WTC11 (cell line): ENCODE data around the gene C12orf75. TPM values are rescaled to one million over a fixed set of nuclear protein-coding genes. Genes with fewer than 3 reads are reported as not detected.

Experiments used
- ATAC-seq: fragments of 200-7000 bp; cut with Tn5 transposase; 2 replicates; pipeline ENCODE4 v1.10.0; 2021; ENCODE audit warnings: mild to moderate bottlenecking, moderate library complexity
- CTCF ChIA-PET: fragments of 300-600 bp; sonication (Branson Sonifier 250); formaldehyde crosslinking; loops from one replicate; lab custom pipeline; 2021; ENCODE audit warnings: antibody characterized with exemption; lab: Charles Lee
- POLR2A ChIA-PET: fragments of 350-600 bp; sonication (Branson Sonifier 250); formaldehyde crosslinking; loops from one replicate; lab custom pipeline; 2021; ENCODE audit warnings: antibody characterized with exemption; lab: Charles Lee
- DNase-seq: peaks from one replicate; pipeline ENCODE4 v3.0.0; 2021; ENCODE audit warnings: low spot score
- H3K27ac Mint-ChIP-seq: 2 replicates; pipeline ENCODE4 v1.8.0; 2021; ENCODE audit warnings: mixed read lengths
- H3K27me3 Mint-ChIP-seq: 2 replicates; pipeline ENCODE4 v1.8.0; 2021; ENCODE audit warnings: low read depth, mild to moderate bottlenecking, moderate library complexity, mixed read lengths
- H3K36me3 Mint-ChIP-seq: 2 replicates; pipeline ENCODE4 v1.8.0; 2021; ENCODE audit warnings: mixed read lengths
- H3K4me1 Mint-ChIP-seq: 2 replicates; pipeline ENCODE4 v1.8.0; 2022; ENCODE audit warnings: mixed read lengths
- H3K4me3 Mint-ChIP-seq: 2 replicates; pipeline ENCODE4 v1.8.0; 2021; ENCODE audit warnings: mild to moderate bottlenecking, moderate library complexity, mixed read lengths
- H3K9me3 Mint-ChIP-seq: 2 replicates; pipeline ENCODE4 v1.8.0; 2021; ENCODE audit warnings: mixed read lengths
- ATF1 ChIP-seq: sonication (generic); formaldehyde crosslinking; IDR thresholded peaks from 2 replicates; pipeline ENCODE4 v1.8.1; 2023; ENCODE audit warnings: mild to moderate bottlenecking, moderate library complexity, missing genetic modification reagents
- CBFB ChIP-seq: sonication (generic); formaldehyde crosslinking; IDR thresholded peaks from 2 replicates; pipeline ENCODE4 v1.8.1; 2022; ENCODE audit warnings: mild to moderate bottlenecking, low read depth, missing genetic modification reagents
- E2F1 ChIP-seq: sonication (generic); formaldehyde crosslinking; IDR thresholded peaks from 2 replicates; pipeline ENCODE4 v1.8.0; 2022; ENCODE audit warnings: mild to moderate bottlenecking, missing genetic modification reagents
- GABPB1 ChIP-seq: sonication (generic); formaldehyde crosslinking; IDR thresholded peaks from 2 replicates; pipeline ENCODE4 v1.8.1; 2023; ENCODE audit warnings: mild to moderate bottlenecking, missing genetic modification reagents
- GRHL2 ChIP-seq: fragments of 250-450 bp; sonication (Bioruptor Pico); IDR thresholded peaks from 2 replicates; pipeline ENCODE4 v1.8.0; 2022; ENCODE audit warnings: mild to moderate bottlenecking, moderate library complexity; ENCODE audit not compliant: insufficient replicate concordance, severe bottlenecking
- IRF2 ChIP-seq: sonication (generic); formaldehyde crosslinking; IDR thresholded peaks from 2 replicates; pipeline ENCODE4 v1.8.0; 2022; ENCODE audit warnings: low read depth, missing genetic modification reagents, borderline replicate concordance
- JUN ChIP-seq: sonication (generic); formaldehyde crosslinking; IDR thresholded peaks from 2 replicates; pipeline ENCODE4 v1.8.0; 2023; ENCODE audit warnings: mild to moderate bottlenecking, missing genetic modification reagents
- NFYB ChIP-seq: sonication (generic); formaldehyde crosslinking; conservative IDR thresholded peaks from 2 replicates; pipeline ENCODE4 v1.8.0; 2022; ENCODE audit warnings: low read depth, missing genetic modification reagents
- NR3C1 ChIP-seq: sonication (generic); formaldehyde crosslinking; conservative IDR thresholded peaks from 2 replicates; pipeline ENCODE4 v1.8.1; 2023; ENCODE audit warnings: low read depth, mild to moderate bottlenecking, missing genetic modification reagents
- TEAD4 ChIP-seq: sonication (generic); formaldehyde crosslinking; IDR thresholded peaks from 2 replicates; pipeline ENCODE4 v1.8.0; 2022; ENCODE audit warnings: mild to moderate bottlenecking, missing genetic modification reagents
- USF1 ChIP-seq: sonication (generic); formaldehyde crosslinking; IDR thresholded peaks from 2 replicates; pipeline ENCODE4 v1.8.0; 2022; ENCODE audit warnings: mild to moderate bottlenecking, missing genetic modification reagents
- ZNF232 ChIP-seq: sonication (generic); formaldehyde crosslinking; IDR thresholded peaks from 2 replicates; pipeline ENCODE4 v1.8.0; 2022; ENCODE audit warnings: mild to moderate bottlenecking, missing genetic modification reagents
- ZNF396 ChIP-seq: fragments of 250-450 bp; sonication (Bioruptor Pico); IDR thresholded peaks from 2 replicates; pipeline ENCODE4 v1.8.0; 2021; ENCODE audit warnings: mild to moderate bottlenecking, moderate library complexity, borderline replicate concordance
- total RNA-seq: library from RNA; stranded (reverse); gene quantifications from 3 replicates; pipeline ENCODE4 v1.2.3, GENCODE V29; 2021
- TF ChIP-seq, protein P1 (sequence below): fragments of 250-450 bp; sonication (Bioruptor Pico); IDR thresholded peaks from 2 replicates; pipeline ENCODE4 v1.8.0; 2021; ENCODE audit warnings: mild to moderate bottlenecking
- TF ChIP-seq, protein P2 (sequence below): fragments of 250-450 bp; sonication (Bioruptor Pico); IDR thresholded peaks from 2 replicates; pipeline ENCODE4 v2.1.2; 2022; ENCODE audit warnings: mild to moderate bottlenecking, moderate library complexity
- TF ChIP-seq, protein P3 (sequence below): sonication (generic); formaldehyde crosslinking; conservative IDR thresholded peaks from 2 replicates; pipeline ENCODE4 v1.8.1; 2023; ENCODE audit warnings: mild to moderate bottlenecking, low read depth, missing genetic modification reagents, moderate library complexity
- TF ChIP-seq, protein P4 (sequence below): sonication (generic); formaldehyde crosslinking; conservative IDR thresholded peaks from 2 replicates; pipeline ENCODE4 v1.8.1; 2022; ENCODE audit warnings: mild to moderate bottlenecking, missing genetic modification reagents

Gene C12orf75
- total RNA-seq, 1 experiment from 2014 or later: 25.5 TPM

DNA sequence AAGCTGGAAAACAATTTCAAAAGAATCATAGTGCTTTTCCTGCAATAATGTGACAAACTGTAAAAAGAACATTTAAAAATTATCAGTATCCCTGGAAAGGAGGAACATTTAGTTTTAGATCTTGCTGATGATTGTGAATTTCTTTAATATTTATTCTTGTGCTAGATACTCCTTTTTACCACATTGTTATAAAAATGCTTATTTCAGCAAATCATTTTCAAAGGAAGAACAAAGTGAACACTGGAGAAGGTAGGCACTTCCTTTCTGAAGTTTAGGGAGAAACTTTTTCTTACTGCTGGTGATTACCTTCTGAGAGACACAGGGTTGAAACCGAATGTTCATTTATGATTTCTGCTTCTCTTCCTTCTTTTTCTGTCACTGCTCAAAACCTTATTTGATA is 45.1 kb upstream of the C12orf75 start (continued):
- TF ChIP-seq, protein P1, sequence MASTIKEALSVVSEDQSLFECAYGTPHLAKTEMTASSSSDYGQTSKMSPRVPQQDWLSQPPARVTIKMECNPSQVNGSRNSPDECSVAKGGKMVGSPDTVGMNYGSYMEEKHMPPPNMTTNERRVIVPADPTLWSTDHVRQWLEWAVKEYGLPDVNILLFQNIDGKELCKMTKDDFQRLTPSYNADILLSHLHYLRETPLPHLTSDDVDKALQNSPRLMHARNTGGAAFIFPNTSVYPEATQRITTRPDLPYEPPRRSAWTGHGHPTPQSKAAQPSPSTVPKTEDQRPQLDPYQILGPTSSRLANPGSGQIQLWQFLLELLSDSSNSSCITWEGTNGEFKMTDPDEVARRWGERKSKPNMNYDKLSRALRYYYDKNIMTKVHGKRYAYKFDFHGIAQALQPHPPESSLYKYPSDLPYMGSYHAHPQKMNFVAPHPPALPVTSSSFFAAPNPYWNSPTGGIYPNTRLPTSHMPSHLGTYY (CRISPR knock-in tag): no peak
- TF ChIP-seq, protein P2, sequence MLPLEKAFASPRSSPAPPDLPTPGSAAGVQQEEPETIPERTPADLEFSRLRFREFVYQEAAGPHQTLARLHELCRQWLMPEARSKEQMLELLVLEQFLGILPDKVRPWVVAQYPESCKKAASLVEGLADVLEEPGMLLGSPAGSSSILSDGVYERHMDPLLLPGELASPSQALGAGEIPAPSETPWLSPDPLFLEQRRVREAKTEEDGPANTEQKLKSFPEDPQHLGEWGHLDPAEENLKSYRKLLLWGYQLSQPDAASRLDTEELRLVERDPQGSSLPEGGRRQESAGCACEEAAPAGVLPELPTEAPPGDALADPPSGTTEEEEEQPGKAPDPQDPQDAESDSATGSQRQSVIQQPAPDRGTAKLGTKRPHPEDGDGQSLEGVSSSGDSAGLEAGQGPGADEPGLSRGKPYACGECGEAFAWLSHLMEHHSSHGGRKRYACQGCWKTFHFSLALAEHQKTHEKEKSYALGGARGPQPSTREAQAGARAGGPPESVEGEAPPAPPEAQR (CRISPR knock-in tag): no peak
- no peak for TF ChIP-seq ZNF396 (CRISPR knock-in tag)
- no peak for TF ChIP-seq IRF2 (CRISPR knock-in tag)

DNA sequence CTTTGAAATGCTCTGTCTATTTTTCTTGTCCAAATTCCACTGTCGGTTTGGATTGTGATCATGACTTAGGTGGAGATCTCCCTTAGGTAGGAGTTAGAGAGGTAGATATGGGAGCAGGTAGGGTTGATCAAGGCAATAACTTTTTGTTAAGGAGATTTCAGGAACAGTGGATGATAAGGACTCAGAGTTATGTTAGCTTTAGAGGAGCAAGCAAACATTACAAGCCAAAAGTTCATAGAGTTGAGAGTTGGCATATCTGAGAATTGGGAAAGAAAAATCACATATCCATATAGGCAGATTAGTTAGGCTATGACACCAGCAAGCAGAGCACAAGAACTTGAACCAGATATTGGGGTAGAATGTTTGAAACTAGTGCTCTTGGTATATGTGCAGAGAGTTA is 43.1 kb upstream of the C12orf75 start:
- no peaks in the 10 kb centered on the region for H3K36me3 Mint-ChIP-seq
- ChIA-PET POLR2A (no interaction called here), CTCF (no interaction called here)
- DNase-seq: no peak
- no peak for ATAC-seq
- no peak overlapping the region for H3K4me3 Mint-ChIP-seq
- H3K27ac Mint-ChIP-seq: no peak overlapping the region
- peaks cover 8% of the 10 kb centered on the region for H3K27me3 Mint-ChIP-seq
- no peaks in the 10 kb centered on the region for H3K4me1 Mint-ChIP-seq
- TF ChIP-seq GRHL2 (CRISPR knock-in tag): no peak
- TF ChIP-seq NFYB (CRISPR knock-in tag): no peak
- TF ChIP-seq, protein P3, sequence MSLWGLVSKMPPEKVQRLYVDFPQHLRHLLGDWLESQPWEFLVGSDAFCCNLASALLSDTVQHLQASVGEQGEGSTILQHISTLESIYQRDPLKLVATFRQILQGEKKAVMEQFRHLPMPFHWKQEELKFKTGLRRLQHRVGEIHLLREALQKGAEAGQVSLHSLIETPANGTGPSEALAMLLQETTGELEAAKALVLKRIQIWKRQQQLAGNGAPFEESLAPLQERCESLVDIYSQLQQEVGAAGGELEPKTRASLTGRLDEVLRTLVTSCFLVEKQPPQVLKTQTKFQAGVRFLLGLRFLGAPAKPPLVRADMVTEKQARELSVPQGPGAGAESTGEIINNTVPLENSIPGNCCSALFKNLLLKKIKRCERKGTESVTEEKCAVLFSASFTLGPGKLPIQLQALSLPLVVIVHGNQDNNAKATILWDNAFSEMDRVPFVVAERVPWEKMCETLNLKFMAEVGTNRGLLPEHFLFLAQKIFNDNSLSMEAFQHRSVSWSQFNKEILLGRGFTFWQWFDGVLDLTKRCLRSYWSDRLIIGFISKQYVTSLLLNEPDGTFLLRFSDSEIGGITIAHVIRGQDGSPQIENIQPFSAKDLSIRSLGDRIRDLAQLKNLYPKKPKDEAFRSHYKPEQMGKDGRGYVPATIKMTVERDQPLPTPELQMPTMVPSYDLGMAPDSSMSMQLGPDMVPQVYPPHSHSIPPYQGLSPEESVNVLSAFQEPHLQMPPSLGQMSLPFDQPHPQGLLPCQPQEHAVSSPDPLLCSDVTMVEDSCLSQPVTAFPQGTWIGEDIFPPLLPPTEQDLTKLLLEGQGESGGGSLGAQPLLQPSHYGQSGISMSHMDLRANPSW (CRISPR knock-in tag): no peak
- no peaks in the 10 kb centered on the region for H3K9me3 Mint-ChIP-seq

- Mint-ChIP-seq H3K4me3 (no peak overlapping the region), H3K9me3 (no peaks in the 10 kb centered on the region), H3K27ac (no peak overlapping the region), H3K4me1 (no peaks in the 10 kb centered on the region), H3K27me3 (peaks cover 8% of the 10 kb centered on the region), H3K36me3 (no peaks in the 10 kb centered on the region)
- ChIA-PET CTCF (no interaction called here), POLR2A (no interaction called here)
- no peak for DNase-seq
- TF ChIP-seq USF1 (no peak), ZNF232 (no peak), CBFB (CRISPR knock-in tag) (no peak), JUN (CRISPR knock-in tag) (no peak), TEAD4 (CRISPR knock-in tag) (no peak), NR3C1 (CRISPR knock-in tag) (no peak), E2F1 (CRISPR knock-in tag) (no peak), ATF1 (CRISPR knock-in tag) (no peak), GABPB1 (no peak)
- TF ChIP-seq, protein P4, sequence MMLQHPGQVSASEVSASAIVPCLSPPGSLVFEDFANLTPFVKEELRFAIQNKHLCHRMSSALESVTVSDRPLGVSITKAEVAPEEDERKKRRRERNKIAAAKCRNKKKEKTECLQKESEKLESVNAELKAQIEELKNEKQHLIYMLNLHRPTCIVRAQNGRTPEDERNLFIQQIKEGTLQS (CRISPR knock-in tag): no peak
- ATAC-seq: peak; percentile 34; the same call in 1 of the 2 replicates
These were observed 42.0 kb upstream of the C12orf75 start for GRCh38 chr12:105288311-105288996.
